Activated T-cell treated with anti-CD3 and anti-CD28 coated beads, Interleukin-2, amount 50 U/mL, for 24 hours (primary cell): ENCODE results near the gene STK11IP.
"Not testable (repeated sequence)": the region's sequence is repeated elsewhere in the genome, so short reads cannot be mapped to it uniquely, and the experiment has no call there.

ENCODE experiments used
- DNase-seq: peaks from one replicate; pipeline ENCODE4 v3.0.0-alpha.2; 2020
- H3K27ac Mint-ChIP-seq: 2 replicates; pipeline ENCODE4 v1.8.0; 2020; ENCODE audit warnings: mild to moderate bottlenecking, mixed read lengths
- H3K27me3 Mint-ChIP-seq: 2 replicates; pipeline ENCODE4 v1.8.0; 2020; ENCODE audit warnings: mixed read lengths
- H3K36me3 Mint-ChIP-seq: 2 replicates; pipeline ENCODE4 v1.8.0; 2020; ENCODE audit warnings: low read depth, mixed read lengths
- H3K4me1 Mint-ChIP-seq: 2 replicates; pipeline ENCODE4 v1.8.0; 2020; ENCODE audit warnings: low read depth, mixed read lengths
- H3K4me3 Mint-ChIP-seq: 2 replicates; pipeline ENCODE4 v1.8.0; 2020; ENCODE audit warnings: mild to moderate bottlenecking, moderate library complexity, mixed read lengths
- H3K9me3 Mint-ChIP-seq: 2 replicates; pipeline ENCODE4 v1.8.0; 2020; ENCODE audit warnings: mixed read lengths

Gene STK11IP

DNA sequence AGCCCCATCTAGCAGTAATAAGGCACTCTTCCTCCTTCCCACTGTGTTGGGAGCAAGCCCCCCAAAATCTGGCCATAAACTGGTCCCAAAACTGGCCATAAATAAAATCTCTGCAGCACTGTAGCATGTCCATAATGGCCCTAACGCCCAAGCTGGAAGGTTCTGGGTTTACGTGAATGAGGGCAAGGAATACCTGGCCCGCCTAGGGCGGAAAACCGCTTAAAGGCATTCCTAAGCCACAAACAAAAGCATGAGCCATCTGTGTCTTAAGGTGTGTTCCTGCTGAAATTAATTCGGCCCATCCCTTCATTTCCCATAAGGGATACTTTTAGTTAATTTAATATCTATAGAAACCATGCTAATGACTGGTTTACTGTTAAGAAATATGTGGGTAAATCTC lies 54.0 kb downstream of the STK11IP start:
- H3K4me3 Mint-ChIP-seq, H3K4me1 Mint-ChIP-seq, H3K36me3 Mint-ChIP-seq, DNase-seq, H3K27ac Mint-ChIP-seq, H3K9me3 Mint-ChIP-seq: not testable (repeated sequence)
- H3K27me3 Mint-ChIP-seq: peaks cover 55% of the 10 kb centered on the region

DNA sequence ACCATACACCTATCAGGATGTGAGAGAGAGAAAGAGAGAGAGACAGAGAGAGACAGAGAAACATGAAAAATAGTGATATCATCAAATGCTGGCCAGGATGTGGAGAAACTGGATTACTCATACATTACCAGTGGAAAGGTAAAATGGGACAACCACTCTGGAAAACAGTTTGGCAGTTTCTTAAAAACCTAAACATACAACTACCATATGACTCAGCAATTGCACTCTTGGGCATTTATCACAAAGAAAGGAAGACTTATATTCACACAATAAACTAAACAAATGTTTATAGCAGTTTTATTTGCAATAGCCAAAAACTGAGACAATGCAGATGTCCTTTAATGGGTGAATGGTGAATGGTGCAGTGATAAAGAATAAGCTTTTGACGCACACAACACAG lies 58.9 kb downstream of the STK11IP start:
- Mint-ChIP-seq H3K36me3 (no peaks in the 10 kb centered on the region), H3K9me3 (peaks cover 3% of the 10 kb centered on the region), H3K27ac (no peak overlapping the region), H3K4me1 (no peaks in the 10 kb centered on the region), H3K27me3 (peaks cover 47% of the 10 kb centered on the region), H3K4me3 (no peak overlapping the region)
- DNase-seq: no peak

- no peak for DNase-seq
- H3K27ac Mint-ChIP-seq: no peak overlapping the region
- peaks cover 3% of the 10 kb centered on the region for H3K9me3 Mint-ChIP-seq
- H3K27me3 Mint-ChIP-seq: peaks cover 42% of the 10 kb centered on the region
- no peaks in the 10 kb centered on the region for H3K4me1 Mint-ChIP-seq
- no peaks in the 10 kb centered on the region for H3K36me3 Mint-ChIP-seq
- no peak overlapping the region for H3K4me3 Mint-ChIP-seq
Measured at GRCh38 chr2:219658196-219658846, 60.7 kb downstream of the STK11IP start.

DNA sequence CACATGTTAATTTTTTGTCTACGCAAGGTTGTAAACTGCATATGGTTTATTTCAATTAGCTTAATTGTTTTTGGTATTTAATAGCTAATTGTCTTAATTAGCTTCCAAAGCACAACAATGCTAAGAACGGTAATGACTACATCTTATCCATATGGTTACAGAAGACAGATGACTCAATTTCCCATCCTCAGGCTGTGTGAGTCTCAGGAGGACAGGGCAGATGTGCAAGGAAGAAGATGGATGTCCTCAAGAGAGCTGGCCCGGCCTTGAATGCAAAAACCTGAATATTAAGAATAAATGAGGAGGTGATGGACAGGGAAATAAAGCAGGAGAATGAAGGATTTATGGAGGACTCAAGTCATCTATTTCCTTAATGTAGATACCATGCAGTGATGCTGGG lies 61.2 kb downstream of the STK11IP start:
- Mint-ChIP-seq H3K36me3 (no peaks in the 10 kb centered on the region), H3K4me3 (no peak overlapping the region), H3K27me3 (peaks cover 37% of the 10 kb centered on the region), H3K4me1 (no peaks in the 10 kb centered on the region), H3K27ac (no peak overlapping the region), H3K9me3 (peaks cover 3% of the 10 kb centered on the region)
- DNase-seq: no peak

GRCh38 chr2:219661197-219661954 lies 63.7 kb downstream of the STK11IP start:
- Mint-ChIP-seq H3K9me3 (peaks cover 3% of the 10 kb centered on the region), H3K4me1 (no peaks in the 10 kb centered on the region), H3K4me3 (no peak overlapping the region), H3K27ac (no peak overlapping the region), H3K36me3 (no peaks in the 10 kb centered on the region), H3K27me3 (peaks cover 36% of the 10 kb centered on the region)
- DNase-seq: no peak

DNA sequence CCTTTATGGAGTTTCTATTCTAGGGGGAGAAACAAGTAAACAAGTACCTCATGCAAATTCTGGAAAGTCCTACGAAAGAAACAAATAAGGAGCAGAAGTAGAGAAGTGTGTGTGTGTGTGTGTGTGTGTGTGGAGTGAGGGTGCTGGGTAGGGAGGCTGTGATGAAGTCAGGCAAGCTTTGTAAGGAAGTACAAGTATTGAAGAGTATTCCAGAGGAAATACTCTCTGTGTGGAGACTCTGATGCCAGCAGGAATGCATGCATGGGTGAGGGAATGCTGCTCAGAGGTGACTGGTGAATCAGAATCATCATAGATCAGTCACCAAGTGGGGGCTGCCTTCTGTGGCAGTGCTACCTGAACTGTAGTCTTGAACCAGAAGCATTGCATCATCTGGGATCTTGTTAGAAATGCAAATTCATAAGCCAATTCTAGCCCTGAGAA lies 64.3 kb downstream of the STK11IP start:
- DNase-seq: no peak
- H3K36me3 Mint-ChIP-seq: no peaks in the 10 kb centered on the region
- H3K27ac Mint-ChIP-seq: no peak overlapping the region
- no peaks in the 10 kb centered on the region for H3K4me1 Mint-ChIP-seq
- no peak overlapping the region for H3K4me3 Mint-ChIP-seq
- peaks cover 34% of the 10 kb centered on the region for H3K27me3 Mint-ChIP-seq
- H3K9me3 Mint-ChIP-seq: peaks cover 3% of the 10 kb centered on the region

DNA sequence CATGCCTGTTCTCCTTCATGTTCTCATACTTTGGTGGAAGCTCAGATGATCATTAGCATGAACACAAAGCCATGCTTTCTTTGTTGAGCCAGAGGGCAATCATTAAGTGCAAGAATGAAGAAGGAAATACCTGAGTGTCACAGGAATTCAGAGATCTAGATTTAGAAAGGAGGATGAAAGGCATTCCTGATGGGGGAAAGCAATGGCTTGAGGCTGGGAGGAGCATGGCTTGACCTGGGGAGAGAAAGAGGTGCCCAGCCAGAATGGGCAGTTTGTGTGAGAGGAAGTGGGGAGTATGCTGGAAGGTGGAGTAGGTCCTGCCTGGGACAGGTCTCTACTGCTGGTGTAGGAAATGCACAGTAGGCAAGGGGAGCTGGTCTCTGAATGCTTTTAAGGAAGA lies 64.9 kb downstream of the STK11IP start:
- no peaks in the 10 kb centered on the region for H3K4me1 Mint-ChIP-seq
- peaks cover 30% of the 10 kb centered on the region for H3K27me3 Mint-ChIP-seq
- no peak overlapping the region for H3K27ac Mint-ChIP-seq
- no peak for DNase-seq
- H3K9me3 Mint-ChIP-seq: peaks cover 3% of the 10 kb centered on the region
- no peak overlapping the region for H3K4me3 Mint-ChIP-seq
- no peaks in the 10 kb centered on the region for H3K36me3 Mint-ChIP-seq

DNA sequence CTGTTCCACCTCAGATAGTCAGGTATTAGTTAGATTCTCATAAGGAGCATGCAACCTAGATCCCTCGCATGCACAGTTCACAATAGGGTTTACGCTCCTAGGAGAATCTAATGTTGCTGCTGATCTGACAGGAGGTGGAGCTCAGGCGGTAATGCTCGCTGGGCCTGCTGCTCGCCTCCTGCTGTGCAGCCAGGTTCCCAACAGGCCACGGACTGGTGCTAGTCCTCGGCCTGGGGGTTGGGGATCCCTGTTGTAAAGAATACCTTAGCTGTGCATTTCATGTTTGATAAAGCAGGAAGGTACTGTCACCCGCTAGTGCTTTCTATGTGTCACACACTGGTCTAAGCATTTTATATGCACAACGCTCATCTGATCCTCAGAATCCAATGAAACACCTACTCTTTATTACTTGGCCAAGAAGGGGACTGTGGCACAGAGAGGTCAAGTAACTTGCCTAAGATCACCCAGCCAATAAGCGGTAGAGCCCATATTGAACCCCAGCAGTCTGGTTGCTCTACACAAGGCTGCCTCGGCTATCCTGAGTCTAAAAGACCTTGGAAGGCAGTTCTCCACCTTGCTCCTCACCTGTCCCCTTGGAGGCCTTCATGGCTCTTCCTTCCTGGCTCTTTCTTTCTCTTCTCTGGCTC lies 65.6 kb downstream of the STK11IP start:
- no peak for DNase-seq
- Mint-ChIP-seq H3K36me3 (no peaks in the 10 kb centered on the region), H3K4me3 (no peak overlapping the region), H3K27me3 (peaks cover 23% of the 10 kb centered on the region), H3K4me1 (no peaks in the 10 kb centered on the region), H3K27ac (no peak overlapping the region), H3K9me3 (peaks cover 3% of the 10 kb centered on the region)

- no peak for DNase-seq
- Mint-ChIP-seq H3K27ac (no peak overlapping the region), H3K36me3 (no peaks in the 10 kb centered on the region), H3K27me3 (peaks cover 17% of the 10 kb centered on the region), H3K9me3 (peaks cover 3% of the 10 kb centered on the region), H3K4me3 (no peak overlapping the region), H3K4me1 (no peaks in the 10 kb centered on the region)
Measured at GRCh38 chr2:219664041-219664440, 66.4 kb downstream of the STK11IP start.

DNA sequence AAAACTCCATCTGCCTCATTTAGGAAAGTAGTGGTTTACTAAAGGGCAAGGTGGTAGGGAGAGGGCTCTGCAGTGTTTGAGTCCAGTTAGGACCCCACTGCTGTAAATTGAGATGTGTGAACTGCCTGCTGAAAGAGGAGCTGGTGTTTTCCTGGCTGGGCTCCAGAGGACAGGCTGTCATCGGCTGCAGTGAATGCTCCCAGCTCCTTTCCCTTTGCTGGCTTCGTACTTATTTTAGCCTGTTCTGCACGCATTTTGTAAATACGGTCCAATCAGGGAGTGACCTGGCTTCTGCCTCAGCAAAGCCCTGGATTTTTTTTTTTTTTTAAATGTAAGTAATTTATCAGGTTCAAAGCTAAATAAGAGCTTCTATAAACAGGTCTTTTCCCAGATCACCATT lies 67.3 kb downstream of the STK11IP start:
- Mint-ChIP-seq H3K27me3 (peaks cover 16% of the 10 kb centered on the region), H3K27ac (no peak overlapping the region), H3K4me3 (no peak overlapping the region), H3K9me3 (peaks cover 3% of the 10 kb centered on the region), H3K36me3 (no peaks in the 10 kb centered on the region), H3K4me1 (no peaks in the 10 kb centered on the region)
- DNase-seq: no peak

- Mint-ChIP-seq H3K4me3 (no peak overlapping the region), H3K27me3 (peaks cover 12% of the 10 kb centered on the region), H3K36me3 (no peaks in the 10 kb centered on the region), H3K27ac (no peak overlapping the region), H3K9me3 (peaks cover 3% of the 10 kb centered on the region), H3K4me1 (no peaks in the 10 kb centered on the region)
- no peak for DNase-seq
Measured at GRCh38 chr2:219665926-219666325, 68.3 kb downstream of the STK11IP start.
